ENCODE measurements around the gene TNIK. TPM values are rescaled to one million over a fixed set of nuclear protein-coding genes. Genes with fewer than 3 reads are reported as not detected.

TNIK gene
- total and polyA plus RNA-seq, 4 donors: 3.7 to 9.8 (median 5.2) TPM

DNA sequence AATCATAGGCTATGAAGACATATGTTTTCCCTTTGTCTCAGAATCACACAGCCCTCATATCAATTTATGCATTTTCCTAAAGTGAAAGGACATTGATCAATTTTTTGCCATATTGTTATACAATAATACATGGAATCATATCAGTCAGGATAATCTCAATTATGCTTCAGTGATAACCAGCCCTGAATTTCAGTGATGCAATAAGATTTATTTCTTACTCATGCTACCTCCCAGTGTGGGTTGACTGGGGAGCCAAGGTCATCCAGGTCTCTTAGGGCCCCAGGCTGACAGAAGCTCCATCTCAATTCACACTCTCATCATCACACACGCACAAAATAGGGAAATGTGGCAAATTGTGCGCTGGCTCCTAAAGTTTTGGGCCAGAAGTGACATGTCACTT, 44.2 kb upstream of the TNIK start:
- Histone ChIP-seq H3K9ac (ENCODE audit: low read depth in 1 of 2, low read length in 2 of 2) (no peak overlapping the region), H3K27ac (ENCODE audit: low read depth in 1 of 2, low read length in 2 of 2) (no peak overlapping the region), H3K9me3 (ENCODE audit: control insufficient read depth in 4 of 4, low read length in 3 of 4) (no peaks in the 10 kb centered on the region), H3K27me3 (ENCODE audit: control insufficient read depth in 4 of 4, insufficient read depth in 4 of 4, low read length in 3 of 4) (no peaks in the 10 kb centered on the region), H3K4me3 (ENCODE audit: low read depth in 1 of 3, low read length in 3 of 3) (no peak overlapping the region), H3K4me1 (ENCODE audit: control insufficient read depth in 4 of 4, insufficient read depth in 4 of 4, low read length in 3 of 4) (no peaks in the 10 kb centered on the region), H3K36me3 (ENCODE audit: control insufficient read depth in 4 of 4, insufficient read depth in 3 of 4, low read depth in 1 of 4, low read length in 3 of 4) (no peaks in the 10 kb centered on the region)
- TF ChIP-seq SP1 (IDR thresholded peaks at IDR 0.05) (no peak), FOXA2 (IDR thresholded peaks at IDR 0.05) (no peak), TAF1 (conservative IDR thresholded peaks at IDR 0.05) (no peak), JUND (IDR thresholded peaks at IDR 0.05) (no peak), HNF4A (conservative IDR thresholded peaks at IDR 0.05) (no peak), RXRA (IDR thresholded peaks at IDR 0.05) (no peak), REST (IDR thresholded peaks at IDR 0.05) (no peak), EGR1 (IDR thresholded peaks at IDR 0.05; ENCODE audit: low read depth in 2 of 2) (no peak), GABPA (IDR thresholded peaks at IDR 0.05 in 1 of 2, conservative IDR thresholded peaks at IDR 0.05 in 1 of 2) (no peak), NR2F2 (IDR thresholded peaks at IDR 0.05) (no peak), FOXA1 (IDR thresholded peaks at IDR 0.05) (no peak), RAD21 (IDR thresholded peaks at IDR 0.05) (no peak), HNF4G (IDR thresholded peaks at IDR 0.05) (no peak), YY1 (IDR thresholded peaks at IDR 0.05) (no peak), ZBTB33 (IDR thresholded peaks at IDR 0.05) (no peak)
- TF ChIP-seq, protein P1, sequence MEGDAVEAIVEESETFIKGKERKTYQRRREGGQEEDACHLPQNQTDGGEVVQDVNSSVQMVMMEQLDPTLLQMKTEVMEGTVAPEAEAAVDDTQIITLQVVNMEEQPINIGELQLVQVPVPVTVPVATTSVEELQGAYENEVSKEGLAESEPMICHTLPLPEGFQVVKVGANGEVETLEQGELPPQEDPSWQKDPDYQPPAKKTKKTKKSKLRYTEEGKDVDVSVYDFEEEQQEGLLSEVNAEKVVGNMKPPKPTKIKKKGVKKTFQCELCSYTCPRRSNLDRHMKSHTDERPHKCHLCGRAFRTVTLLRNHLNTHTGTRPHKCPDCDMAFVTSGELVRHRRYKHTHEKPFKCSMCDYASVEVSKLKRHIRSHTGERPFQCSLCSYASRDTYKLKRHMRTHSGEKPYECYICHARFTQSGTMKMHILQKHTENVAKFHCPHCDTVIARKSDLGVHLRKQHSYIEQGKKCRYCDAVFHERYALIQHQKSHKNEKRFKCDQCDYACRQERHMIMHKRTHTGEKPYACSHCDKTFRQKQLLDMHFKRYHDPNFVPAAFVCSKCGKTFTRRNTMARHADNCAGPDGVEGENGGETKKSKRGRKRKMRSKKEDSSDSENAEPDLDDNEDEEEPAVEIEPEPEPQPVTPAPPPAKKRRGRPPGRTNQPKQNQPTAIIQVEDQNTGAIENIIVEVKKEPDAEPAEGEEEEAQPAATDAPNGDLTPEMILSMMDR (IDR thresholded peaks at IDR 0.05; ENCODE audit: low read depth, low read length, missing input control): no peak
- TF ChIP-seq, protein P2, sequence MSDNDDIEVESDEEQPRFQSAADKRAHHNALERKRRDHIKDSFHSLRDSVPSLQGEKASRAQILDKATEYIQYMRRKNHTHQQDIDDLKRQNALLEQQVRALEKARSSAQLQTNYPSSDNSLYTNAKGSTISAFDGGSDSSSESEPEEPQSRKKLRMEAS (IDR thresholded peaks at IDR 0.05): no peak
- TF ChIP-seq, protein P3, sequence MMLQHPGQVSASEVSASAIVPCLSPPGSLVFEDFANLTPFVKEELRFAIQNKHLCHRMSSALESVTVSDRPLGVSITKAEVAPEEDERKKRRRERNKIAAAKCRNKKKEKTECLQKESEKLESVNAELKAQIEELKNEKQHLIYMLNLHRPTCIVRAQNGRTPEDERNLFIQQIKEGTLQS (IDR thresholded peaks at IDR 0.05): no peak
- no peak for DNase-seq (ENCODE audit: low spot score)
- WGBS: 77% methylated on average over 2 of the region's 2 CpGs
